Measurements from ENCODE around the gene EXOC3L1.

EXOC3L1 gene

DNA sequence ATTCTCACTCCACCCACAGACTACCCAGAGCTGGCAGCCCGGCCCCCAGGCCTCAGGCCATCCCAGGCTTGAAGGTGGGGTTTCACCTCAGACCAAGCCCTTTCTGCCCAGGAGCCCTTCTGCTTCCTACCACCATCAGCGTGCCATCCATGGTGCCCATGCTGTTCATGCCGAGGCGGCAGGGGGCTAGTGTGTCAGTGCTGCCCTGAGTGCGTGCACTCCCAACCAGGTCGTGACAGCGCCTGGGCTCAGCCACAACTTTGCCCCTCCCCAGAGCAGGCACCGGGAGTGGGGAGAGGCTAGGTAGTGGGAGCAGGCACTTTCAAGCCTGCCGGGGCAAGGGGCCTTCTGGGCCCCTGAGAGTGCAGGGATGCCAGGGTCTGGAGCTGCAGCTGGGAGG is 47.6 kb downstream of the EXOC3L1 start:
- DNase-seq: no peak

DNA sequence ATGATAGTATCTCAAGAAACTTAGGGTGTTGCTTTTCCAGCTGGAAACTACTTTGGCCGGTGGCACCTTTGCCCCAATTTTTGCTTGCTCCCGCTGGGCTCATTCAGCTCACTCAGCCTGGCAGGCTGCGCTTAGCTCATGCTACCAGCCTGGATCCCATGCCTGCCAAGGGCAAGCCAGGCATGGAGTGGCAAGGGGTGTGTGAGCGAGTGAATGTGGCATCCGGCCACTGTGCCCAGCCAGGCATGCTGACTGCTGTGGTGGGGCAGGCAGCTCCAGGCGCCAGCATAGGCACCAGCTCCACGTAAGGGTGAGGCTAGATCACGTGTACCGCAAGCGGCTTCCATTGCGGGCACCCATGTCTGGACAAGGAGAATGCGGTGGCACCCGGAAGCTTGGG is 48.5 kb downstream of the EXOC3L1 start:
- no peak for DNase-seq

DNA sequence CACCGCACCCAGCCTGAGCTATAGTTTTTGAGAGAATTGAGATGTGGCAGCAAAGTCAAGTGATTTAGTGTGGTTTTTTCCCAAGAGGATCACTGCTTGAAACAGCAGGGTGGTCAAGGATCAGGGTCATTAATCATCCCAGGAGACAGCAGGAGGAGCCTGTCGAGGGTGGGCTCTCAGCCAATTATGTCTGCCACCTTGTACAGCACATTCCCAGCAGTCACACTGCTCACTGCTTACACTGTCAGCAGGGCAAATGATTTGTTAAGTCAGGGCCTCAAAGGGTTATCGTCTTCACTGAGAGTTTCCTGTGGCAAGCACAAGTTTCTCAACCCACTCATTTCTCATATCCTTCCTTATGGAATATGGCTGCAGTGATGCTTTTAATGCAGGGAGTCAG is 52.3 kb downstream of the EXOC3L1 start:
- DNase-seq: no peak
